HG03439 (cell line): ENCODE results near the gene KCNJ3.

Source experiments
- ATAC-seq: cut with Tn5 transposase; IDR thresholded peaks from one replicate; pipeline ENCODE4 v1.9.1; 2021; ENCODE audit warnings: mild to moderate bottlenecking, moderate library complexity; ENCODE audit not compliant: unreplicated experiment

Gene KCNJ3

GRCh38 chr2:154706660-154707059, 8.2 kb downstream of the KCNJ3 start:
- ATAC-seq = no peak

DNA sequence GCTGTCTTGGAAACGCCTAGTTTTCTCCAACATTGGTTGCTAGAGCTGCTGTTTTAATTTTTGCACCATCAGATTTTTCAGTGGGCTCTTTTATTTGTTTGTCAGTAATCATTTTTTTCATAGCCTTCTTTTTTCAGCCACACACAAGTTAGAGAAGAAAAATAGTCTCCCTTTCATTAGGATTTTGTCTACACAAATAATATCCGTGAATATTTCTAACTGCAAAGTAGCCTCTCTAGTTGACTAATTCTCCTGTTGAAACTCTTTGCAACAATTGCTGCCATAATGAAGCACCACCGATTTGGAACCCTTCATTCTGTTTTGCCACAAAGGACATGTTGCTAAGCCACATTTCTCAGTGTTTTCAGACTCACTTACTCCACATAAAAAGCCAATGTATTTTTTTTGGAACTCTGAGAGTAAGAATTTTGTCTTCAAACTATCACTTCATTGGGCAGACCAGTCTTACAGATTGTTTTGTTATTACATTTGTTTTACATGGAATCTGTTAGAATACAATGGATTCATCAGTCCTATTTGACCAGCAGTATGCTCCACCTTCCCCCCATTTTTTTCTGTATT, 9.6 kb downstream of the KCNJ3 start:
- no peak for ATAC-seq

GRCh38 chr2:154709215-154709614, 10.7 kb downstream of the KCNJ3 start:
- no peak for ATAC-seq

- ATAC-seq = no peak
Measured at GRCh38 chr2:154710078-154710477, 11.6 kb downstream of the KCNJ3 start.

DNA sequence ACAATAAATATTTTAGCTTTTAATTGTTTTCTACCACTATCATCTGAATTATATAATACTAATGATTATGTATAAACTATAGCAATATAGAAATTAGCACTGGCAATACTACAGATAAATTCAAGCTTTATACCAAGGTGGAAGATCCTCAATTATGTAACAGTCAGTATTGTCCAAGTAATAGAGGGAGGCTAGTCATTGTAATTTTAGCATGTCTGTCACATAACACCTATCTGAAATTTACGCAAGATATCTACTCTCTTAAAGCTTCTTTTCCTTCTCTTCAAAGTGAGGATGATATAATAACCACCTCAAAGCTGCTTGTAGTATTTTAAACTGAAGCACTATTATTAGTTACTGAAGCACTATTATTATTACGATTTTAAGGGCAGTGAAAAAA, 12.2 kb downstream of the KCNJ3 start:
- no peak for ATAC-seq

DNA sequence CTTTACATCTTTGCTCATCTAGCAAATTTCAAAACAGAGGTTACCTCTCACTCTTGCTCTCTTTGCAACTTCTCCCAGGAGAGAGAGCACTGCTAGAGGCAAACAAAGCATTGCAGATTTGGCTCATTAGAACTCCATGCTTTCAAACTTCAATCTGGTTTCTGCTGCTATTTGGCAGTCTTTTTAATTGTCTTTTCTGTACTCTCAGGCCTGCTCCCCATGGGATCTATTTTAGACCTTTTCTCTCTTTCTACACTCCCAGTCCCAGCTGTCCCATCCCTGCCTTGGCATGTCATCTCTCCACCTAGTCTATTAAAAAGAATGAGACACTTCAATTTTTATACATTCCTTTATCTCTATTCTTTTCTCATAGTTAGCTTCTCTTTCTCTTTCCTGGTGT, 15.2 kb downstream of the KCNJ3 start:
- ATAC-seq = no peak

DNA sequence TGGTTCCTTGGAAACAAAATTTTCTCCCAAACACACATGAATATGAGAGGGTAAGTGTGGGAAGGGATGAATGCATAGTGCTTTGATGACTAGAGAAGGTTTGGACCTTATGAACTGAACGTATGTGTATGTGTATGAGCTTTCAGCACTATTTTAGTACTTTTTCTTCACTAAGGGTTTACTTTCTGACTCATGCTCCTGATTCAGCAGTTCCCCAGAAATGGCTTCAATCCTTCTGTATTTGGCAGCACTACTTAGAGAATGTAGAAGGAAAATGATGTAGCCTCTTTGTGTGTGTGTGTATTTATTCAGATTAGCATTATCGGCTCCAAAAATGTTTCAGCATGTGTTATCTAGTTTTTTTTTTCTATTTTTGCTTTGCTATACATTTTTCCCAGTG, 22.2 kb downstream of the KCNJ3 start:
- ATAC-seq = no peak

- no peak for ATAC-seq
Measured at GRCh38 chr2:154724194-154724797, 25.8 kb downstream of the KCNJ3 start.

DNA sequence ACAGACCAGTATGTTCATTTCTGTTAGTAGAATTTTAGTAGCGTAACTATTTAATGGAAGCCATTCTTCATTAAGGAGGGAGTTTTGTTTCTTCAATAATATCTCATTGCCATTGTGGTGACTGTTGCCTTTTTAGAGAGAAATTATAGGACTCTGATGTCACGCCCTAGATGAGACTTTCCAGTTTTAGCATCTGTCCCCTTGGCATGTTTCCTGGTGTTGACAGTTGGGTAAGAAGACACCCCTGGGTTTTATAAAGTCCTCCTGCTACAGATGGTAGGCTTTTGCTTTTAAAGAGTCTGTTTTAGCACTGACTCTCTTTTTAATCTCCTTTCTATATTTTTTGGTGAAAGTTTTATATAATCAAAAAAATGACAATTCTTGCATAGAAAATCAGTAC, 41.9 kb downstream of the KCNJ3 start:
- ATAC-seq = no peak

- ATAC-seq = no peak
Measured at GRCh38 chr2:154758871-154759270, 60.4 kb downstream of the KCNJ3 start.

DNA sequence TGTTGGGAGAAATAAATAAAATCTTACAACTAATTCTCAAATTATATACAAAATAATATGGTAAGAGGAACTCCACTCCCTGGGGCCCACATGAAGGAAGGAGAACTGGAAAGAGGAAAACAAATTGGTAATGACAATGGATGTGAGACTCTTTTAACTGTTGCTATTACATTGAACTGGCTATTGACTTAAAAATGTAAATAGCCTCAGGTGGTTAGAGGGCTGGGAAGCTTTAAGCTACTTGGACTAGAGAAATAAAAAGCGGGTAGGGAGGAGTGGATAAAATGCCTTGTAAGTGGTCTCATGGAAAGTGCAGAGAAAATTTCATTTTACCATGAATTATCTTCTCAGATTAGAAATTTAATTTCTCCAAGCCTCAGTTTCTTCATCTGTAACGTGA, 64.1 kb downstream of the KCNJ3 start:
- no peak for ATAC-seq

DNA sequence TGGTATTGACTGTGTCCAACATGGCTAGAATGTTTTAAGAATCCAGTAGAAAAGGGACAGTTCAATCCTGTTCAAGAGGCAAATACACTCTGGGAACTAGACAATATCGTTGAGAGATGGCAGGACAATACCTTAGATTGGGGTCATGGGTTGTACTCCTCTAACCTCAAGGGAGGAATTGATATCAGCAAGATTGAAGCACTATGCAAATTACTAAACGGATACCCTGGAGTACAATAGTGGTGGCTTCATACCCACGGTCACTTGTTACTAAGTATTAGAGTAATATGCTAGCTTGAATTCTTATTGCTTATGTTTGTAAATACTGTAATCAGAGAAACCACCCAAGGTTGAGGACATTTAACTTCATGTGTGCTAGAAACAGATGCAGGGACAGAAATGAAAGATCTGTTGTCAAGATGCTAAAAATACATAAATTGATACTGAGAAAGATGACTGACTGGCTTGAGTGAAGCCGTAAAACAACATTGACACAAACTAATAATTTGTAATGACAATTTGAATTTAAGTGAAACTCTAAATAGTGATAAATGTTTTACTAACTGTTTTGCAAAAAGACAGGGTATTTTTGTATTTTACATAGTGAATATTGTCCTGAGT, 73.3 kb downstream of the KCNJ3 start:
- ATAC-seq = no peak

GRCh38 chr2:154776825-154777224, 78.3 kb downstream of the KCNJ3 start:
- no peak for ATAC-seq

- ATAC-seq = no peak
Measured at GRCh38 chr2:154794406-154794805, 95.9 kb downstream of the KCNJ3 start.

- ATAC-seq = no peak
Measured at GRCh38 chr2:154795651-154796050, 97.2 kb downstream of the KCNJ3 start.

DNA sequence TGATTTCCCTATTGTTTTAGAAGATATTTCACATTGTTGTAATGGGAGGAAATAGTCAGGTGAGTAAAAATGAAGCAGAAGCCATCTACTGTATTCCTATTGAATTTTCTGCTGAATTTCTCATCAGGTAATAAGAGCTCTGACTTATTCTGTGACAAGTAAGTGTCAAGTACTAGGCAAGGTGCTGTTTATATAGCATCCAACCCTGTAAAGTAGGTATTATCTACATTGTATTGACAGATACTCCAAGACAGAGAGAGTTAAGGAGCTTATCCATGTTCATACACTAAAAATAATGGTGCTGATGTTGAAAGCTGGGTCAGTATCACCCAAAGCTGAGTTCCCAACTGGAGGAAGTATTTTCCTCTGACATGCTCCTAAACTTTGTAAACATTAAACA, 106.0 kb downstream of the KCNJ3 start:
- no peak for ATAC-seq

DNA sequence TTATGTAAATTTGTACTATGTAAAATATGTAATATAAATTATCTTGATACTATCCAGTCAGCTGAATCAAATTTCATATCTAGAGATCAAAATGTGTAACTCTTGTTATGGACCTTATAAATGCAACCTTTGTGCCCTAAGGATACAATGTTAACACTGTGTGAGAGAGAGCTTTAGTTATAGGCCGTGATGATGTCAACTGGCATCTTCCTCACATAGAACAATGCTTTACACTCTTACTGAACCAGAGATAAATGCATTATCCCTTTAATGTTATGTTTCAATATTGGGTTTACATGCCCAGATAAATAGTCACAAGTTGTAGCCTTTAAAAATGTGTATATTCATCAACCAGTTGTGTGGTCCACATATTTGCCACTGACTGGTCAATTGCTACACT, 115.1 kb downstream of the KCNJ3 start:
- no peak for ATAC-seq

DNA sequence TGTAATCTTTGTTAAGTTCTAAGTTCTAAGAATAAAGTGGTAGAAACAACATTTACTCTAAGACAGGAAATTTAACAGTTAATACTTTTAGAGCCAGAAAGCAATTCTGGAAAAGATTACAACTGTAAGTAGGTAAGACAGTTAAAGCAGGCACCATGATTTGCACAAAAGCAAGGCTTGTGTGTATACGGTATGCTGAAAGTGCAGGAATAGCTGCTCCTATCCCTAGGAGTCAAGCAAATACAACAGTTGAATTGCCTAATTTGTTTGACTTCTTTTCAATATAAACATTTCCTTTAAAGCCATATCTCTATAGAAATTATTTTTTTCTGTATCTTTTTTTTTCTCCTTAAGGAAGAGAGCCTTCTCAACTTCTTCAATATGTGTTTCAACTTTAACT, 116.4 kb downstream of the KCNJ3 start:
- no peak for ATAC-seq

- no peak for ATAC-seq
Measured at GRCh38 chr2:154825358-154825757, 126.9 kb downstream of the KCNJ3 start.

DNA sequence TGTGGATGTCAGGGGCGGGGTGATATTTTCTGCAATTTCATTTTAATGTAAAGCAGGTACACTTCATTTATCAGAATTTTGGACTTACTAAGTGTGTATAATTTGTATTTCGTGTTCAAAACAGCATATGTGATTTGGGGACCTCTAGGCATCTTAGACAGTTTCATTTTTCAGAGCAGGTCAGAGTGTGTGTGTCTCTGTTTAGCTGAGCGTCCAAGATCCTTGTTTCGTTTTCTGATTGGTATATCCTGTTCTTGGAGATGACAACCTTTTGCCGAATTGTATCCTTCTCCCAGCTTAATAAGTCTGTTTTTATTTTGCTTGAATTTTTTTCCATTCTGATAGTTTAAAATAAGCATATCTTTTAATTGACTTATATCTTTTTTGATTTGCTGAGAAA, 128.3 kb downstream of the KCNJ3 start:
- no peak for ATAC-seq

GRCh38 chr2:154827286-154827685, 128.8 kb downstream of the KCNJ3 start:
- no peak for ATAC-seq

DNA sequence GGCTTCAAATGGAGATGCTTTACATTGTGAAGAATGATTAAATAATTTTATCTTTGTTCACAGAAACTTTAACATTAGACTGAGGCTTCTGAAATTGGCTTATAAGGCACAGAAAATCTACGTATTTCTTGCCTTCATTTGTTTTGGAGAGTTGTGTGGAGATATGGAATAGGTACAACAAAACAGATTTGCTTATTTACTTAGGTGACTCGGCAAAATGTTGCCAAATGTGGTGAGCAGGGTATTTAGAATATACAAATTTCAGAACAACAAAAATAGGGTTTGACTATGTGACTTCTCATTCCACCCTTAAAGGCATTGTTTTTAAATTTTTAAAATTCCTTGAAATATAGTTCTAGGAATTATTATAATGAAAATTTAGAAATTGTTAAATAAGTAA, 134.2 kb downstream of the KCNJ3 start:
- no peak for ATAC-seq

DNA sequence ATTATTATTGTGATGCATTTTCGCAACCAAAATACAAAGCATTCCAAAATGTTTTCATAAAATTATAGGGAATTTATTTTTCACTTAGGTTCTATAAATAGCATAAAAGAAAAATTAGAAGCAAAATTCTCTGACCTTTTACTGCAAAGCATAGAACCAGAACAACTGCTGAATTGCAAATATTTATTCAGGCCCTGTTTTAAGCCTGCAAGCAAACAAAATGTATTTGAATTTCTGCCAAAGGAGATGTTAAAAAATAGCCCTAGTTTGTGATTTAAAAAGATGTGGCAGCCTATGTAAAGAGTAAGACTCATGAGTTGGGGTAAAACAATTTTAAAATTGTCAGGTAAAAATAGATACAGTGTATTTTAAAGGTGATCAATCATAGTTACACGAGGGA, 138.1 kb downstream of the KCNJ3 start:
- no peak for ATAC-seq
